IPS DF 19.7 (cell line): ENCODE data around the gene ERO1A.

Experiments used
- DNase-seq: peaks from one replicate; pipeline ENCODE4 v3.0.0-alpha.2; 2013; ENCODE audit warnings: low read depth, low spot score

ERO1A gene

DNA sequence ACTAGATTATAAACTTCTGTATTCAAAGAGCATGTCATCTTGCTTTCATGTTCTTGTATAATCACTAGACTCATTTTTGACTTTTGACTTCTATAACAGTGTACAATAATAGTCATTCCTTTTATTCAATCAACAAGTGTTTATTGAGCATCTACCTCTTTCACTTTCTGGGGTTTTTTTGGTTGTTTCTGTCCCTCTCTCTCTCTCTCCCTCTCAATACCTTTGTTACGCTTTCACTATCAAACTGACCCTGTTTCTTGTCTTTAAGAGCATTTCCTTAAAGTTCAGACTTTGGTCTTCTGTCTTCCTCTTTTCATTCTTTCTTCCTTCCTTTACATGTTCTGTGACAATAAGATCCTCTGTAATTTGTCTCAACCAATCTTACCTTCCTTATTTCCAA, 93.2 kb downstream of the ERO1A start:
- DNase-seq, result no peak

- DNase-seq, result no peak
Observed at GRCh38 chr14:52599974-52600373, 95.4 kb downstream of the ERO1A start.

- DNase-seq, result no peak
Observed at GRCh38 chr14:52598568-52598967, 96.8 kb downstream of the ERO1A start.

DNA sequence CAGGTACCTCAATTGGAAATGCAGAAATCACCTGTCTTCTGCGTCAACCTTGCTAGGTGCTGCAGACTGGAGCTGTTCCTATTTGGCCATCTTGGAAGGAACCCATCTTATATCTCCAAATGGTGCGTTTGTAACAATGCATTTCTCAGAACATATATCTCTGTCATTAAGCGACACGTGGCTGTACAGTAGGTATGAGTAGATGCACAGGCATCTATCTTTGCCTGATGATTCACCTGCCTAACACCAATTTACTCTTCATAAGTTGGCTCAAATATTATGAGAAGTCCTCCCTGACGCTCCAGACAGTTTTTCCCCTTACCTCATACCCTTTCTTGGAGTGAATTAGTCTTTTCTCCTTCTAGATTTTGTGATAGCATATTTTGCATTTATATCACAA, 98.5 kb downstream of the ERO1A start:
- no peak for DNase-seq

GRCh38 chr14:52596320-52596719, 99.0 kb downstream of the ERO1A start:
- no peak for DNase-seq

GRCh38 chr14:52590318-52590717, 105.0 kb downstream of the ERO1A start:
- no peak for DNase-seq
